Right ventricle myocardium superior (tissue), 1 donor: ENCODE measurements around the gene SLC30A9. TPM values are rescaled to one million over a fixed set of nuclear protein-coding genes. Genes with fewer than 3 reads are reported as not detected.

Experiments
- ATAC-seq: fragments of 200-7000 bp; cut with Tn5 transposase; one replicate; pipeline ENCODE4 v1.9.1; 2020; ENCODE audit warnings: mild to moderate bottlenecking; ENCODE audit not compliant: poor library complexity
- DNase-seq: peaks from one replicate; pipeline ENCODE4 v3.0.0-alpha.2; 2020
- intact Hi-C: fragments of 100-400 bp; cut with DNase I; formaldehyde crosslinking; loops from one replicate; pipeline ENCODE4 v1.11.2; 2022
- total RNA-seq: library from RNA; stranded (reverse); fragmentation: NEBNext Ultra II Directional; extraction: Animal tissue kit (Norgen Biotek cat#: 25700); gene quantifications from one replicate; pipeline ENCODE4 v1.2.1, GENCODE V29; 2021
- donor health status: DM: no; HTN: yes; CAD: no; lungs with severe emphysema.

The SLC30A9 gene
- total RNA-seq, 1 donor from 2014 or later, result 72.2 TPM

GRCh38 chr4:41992967-41993857 is 2.9 kb downstream of the SLC30A9 start:
- intact Hi-C loops, result no loop called here
- no peak for ATAC-seq
- DNase-seq, result no peak

GRCh38 chr4:41994461-41994985 is 4.2 kb downstream of the SLC30A9 start:
- intact Hi-C loops, result no loop called here
- ATAC-seq (no peak), DNase-seq (no peak)

GRCh38 chr4:41998019-41998418 is 7.7 kb downstream of the SLC30A9 start:
- intact Hi-C loops, result no loop called here
- peak; percentile 66 for ATAC-seq
- DNase-seq, result no peak

GRCh38 chr4:41999321-41999720 is 9.0 kb downstream of the SLC30A9 start:
- intact Hi-C loops, result no loop called here

GRCh38 chr4:42008011-42008786 is 17.9 kb downstream of the SLC30A9 start:
- ATAC-seq (peak; percentile 82), DNase-seq (no peak)
- intact Hi-C loops, result no loop called here

More at GRCh38 chr4:41999321-41999720, 9.0 kb downstream of the SLC30A9 start:
- DNase-seq (no peak), ATAC-seq (no peak)

- ATAC-seq (no peak), DNase-seq (no peak)
- intact Hi-C loops, result no loop called here
Observed at GRCh38 chr4:42015438-42015837, 25.1 kb downstream of the SLC30A9 start.

GRCh38 chr4:42018451-42018850 is 28.1 kb downstream of the SLC30A9 start:
- intact Hi-C loops, result no loop called here
- ATAC-seq, result no peak
- DNase-seq, result no peak

- ATAC-seq (no peak), DNase-seq (no peak)
- intact Hi-C loops, result no loop called here
Observed at GRCh38 chr4:42048394-42048793, 58.1 kb downstream of the SLC30A9 start.

GRCh38 chr4:42050516-42051249 is 60.4 kb downstream of the SLC30A9 start:
- ATAC-seq (no peak), DNase-seq (no peak)
- intact Hi-C loops, result no loop called here

GRCh38 chr4:42066402-42066801 is 76.1 kb downstream of the SLC30A9 start:
- ATAC-seq (no peak), DNase-seq (no peak)
- intact Hi-C loops, result no loop called here

- ATAC-seq (no peak), DNase-seq (no peak)
- intact Hi-C loops, result no loop called here
Observed at GRCh38 chr4:42067264-42067663, 76.9 kb downstream of the SLC30A9 start.

GRCh38 chr4:42070463-42070862 is 80.1 kb downstream of the SLC30A9 start:
- no peak for ATAC-seq
- DNase-seq, result no peak
- intact Hi-C loops, result no loop called here

- intact Hi-C loops, result no loop called here
- ATAC-seq (no peak), DNase-seq (no peak)
Observed at GRCh38 chr4:42074294-42074693, 84.0 kb downstream of the SLC30A9 start.

GRCh38 chr4:42078184-42078801 is 88.0 kb downstream of the SLC30A9 start:
- ATAC-seq (no peak), DNase-seq (no peak)
- intact Hi-C loops, result no loop called here

- DNase-seq (no peak), ATAC-seq (no peak)
- intact Hi-C loops, result no loop called here
Observed at GRCh38 chr4:42080306-42080705, 90.0 kb downstream of the SLC30A9 start.

GRCh38 chr4:42083816-42084215 is 93.5 kb downstream of the SLC30A9 start:
- intact Hi-C loops, result no loop called here
- no peak for DNase-seq
- ATAC-seq, result no peak

- DNase-seq, result no peak
- intact Hi-C loops, result no loop called here
- ATAC-seq, result no peak
Observed at GRCh38 chr4:42088386-42088785, 98.1 kb downstream of the SLC30A9 start.

- DNase-seq (no peak), ATAC-seq (no peak)
- intact Hi-C loops, result no loop called here
Observed at GRCh38 chr4:42101446-42101975, 111.2 kb downstream of the SLC30A9 start.
